ENCODE measurements around the gene GSTCD. TPM values are rescaled to one million over a fixed set of nuclear protein-coding genes. Genes with fewer than 3 reads are reported as not detected.

GSTCD gene
- total RNA-seq, 1 donor from 2014 or later = 9.1 TPM

- Histone ChIP-seq H3K27ac (no peak overlapping the region), H3K36me3 (no peaks in the 10 kb centered on the region), H3K9me3 (no peaks in the 10 kb centered on the region), H3K4me3 (no peak overlapping the region), H3K4me1 (no peaks in the 10 kb centered on the region), H3K27me3 (no peaks in the 10 kb centered on the region)
- TF ChIP-seq POLR2A (IDR thresholded peaks at IDR 0.05) (no peak), CTCF (IDR thresholded peaks at IDR 0.05) (no peak), POLR2AphosphoS5 (IDR thresholded peaks at IDR 0.05; ENCODE audit: insufficient read depth in 1 of 2, low read depth in 1 of 2) (no peak)
- intact Hi-C loops (cut with DNase I) = no loop called here
- no peak for DNase-seq (ENCODE audit: extremely low spot score in 2 of 2)
These were observed 113.5 kb downstream of the GSTCD start for GRCh38 chr4:105822061-105822460.

GRCh38 chr4:105828074-105828473 is 119.5 kb downstream of the GSTCD start:
- Histone ChIP-seq H3K36me3 (no peaks in the 10 kb centered on the region), H3K4me3 (no peak overlapping the region), H3K27ac (no peak overlapping the region), H3K9me3 (no peaks in the 10 kb centered on the region), H3K27me3 (no peaks in the 10 kb centered on the region), H3K4me1 (no peaks in the 10 kb centered on the region)
- intact Hi-C loops (cut with DNase I) = no loop called here
- TF ChIP-seq CTCF (IDR thresholded peaks at IDR 0.05) (no peak), POLR2AphosphoS5 (IDR thresholded peaks at IDR 0.05; ENCODE audit: insufficient read depth in 1 of 2, low read depth in 1 of 2) (no peak), POLR2A (IDR thresholded peaks at IDR 0.05) (no peak)
- DNase-seq (ENCODE audit: extremely low spot score in 2 of 2) = no peak

- TF ChIP-seq POLR2A (IDR thresholded peaks at IDR 0.05) = no peak
- no peak for TF ChIP-seq POLR2AphosphoS5 (IDR thresholded peaks at IDR 0.05; ENCODE audit: insufficient read depth in 1 of 2, low read depth in 1 of 2)
- TF ChIP-seq CTCF (IDR thresholded peaks at IDR 0.05) = no peak
- intact Hi-C loops (cut with DNase I) = no loop called here
- Histone ChIP-seq H3K4me3 (no peak overlapping the region), H3K9me3 (no peaks in the 10 kb centered on the region), H3K27ac (no peak overlapping the region), H3K4me1 (no peaks in the 10 kb centered on the region), H3K36me3 (no peaks in the 10 kb centered on the region), H3K27me3 (no peaks in the 10 kb centered on the region)
- no peak for DNase-seq (ENCODE audit: extremely low spot score in 2 of 2)
These were observed 122.6 kb downstream of the GSTCD start for GRCh38 chr4:105831189-105831588.

GRCh38 chr4:105835177-105835576 is 126.6 kb downstream of the GSTCD start:
- H3K27me3 ChIP-seq = no peaks in the 10 kb centered on the region
- H3K27ac ChIP-seq = no peak overlapping the region
- H3K4me3 ChIP-seq = no peak overlapping the region
- no peaks in the 10 kb centered on the region for H3K4me1 ChIP-seq
- TF ChIP-seq POLR2A (IDR thresholded peaks at IDR 0.05) (no peak), POLR2AphosphoS5 (IDR thresholded peaks at IDR 0.05; ENCODE audit: insufficient read depth in 1 of 2, low read depth in 1 of 2) (no peak), CTCF (IDR thresholded peaks at IDR 0.05) (no peak)
- H3K9me3 ChIP-seq = no peaks in the 10 kb centered on the region
- DNase-seq (ENCODE audit: extremely low spot score in 2 of 2) = no peak
- intact Hi-C loops (cut with DNase I) = no loop called here
- H3K36me3 ChIP-seq = no peaks in the 10 kb centered on the region

- H3K4me3 ChIP-seq = no peak overlapping the region
- intact Hi-C loops (cut with DNase I) = no loop called here
- H3K27me3 ChIP-seq = no peaks in the 10 kb centered on the region
- H3K4me1 ChIP-seq = no peaks in the 10 kb centered on the region
- H3K36me3 ChIP-seq = no peaks in the 10 kb centered on the region
- no peak for DNase-seq (ENCODE audit: extremely low spot score in 2 of 2)
- H3K27ac ChIP-seq = no peak overlapping the region
- TF ChIP-seq POLR2AphosphoS5 (IDR thresholded peaks at IDR 0.05; ENCODE audit: insufficient read depth in 1 of 2, low read depth in 1 of 2) (no peak), POLR2A (IDR thresholded peaks at IDR 0.05) (no peak), CTCF (IDR thresholded peaks at IDR 0.05) (no peak)
- H3K9me3 ChIP-seq = no peaks in the 10 kb centered on the region
These were observed 128.0 kb downstream of the GSTCD start for GRCh38 chr4:105836537-105836936.

All from vagina (tissue), 2 donors.